Measurements from ENCODE around the gene KANSL1. TPM values are rescaled to one million over a fixed set of nuclear protein-coding genes. Genes with fewer than 3 reads are reported as not detected.

KANSL1 gene
- total and polyA plus RNA-seq, 2 of the 4 experiments (the other 2 are of a cell fraction), result 19.1 to 49.6 TPM

DNA sequence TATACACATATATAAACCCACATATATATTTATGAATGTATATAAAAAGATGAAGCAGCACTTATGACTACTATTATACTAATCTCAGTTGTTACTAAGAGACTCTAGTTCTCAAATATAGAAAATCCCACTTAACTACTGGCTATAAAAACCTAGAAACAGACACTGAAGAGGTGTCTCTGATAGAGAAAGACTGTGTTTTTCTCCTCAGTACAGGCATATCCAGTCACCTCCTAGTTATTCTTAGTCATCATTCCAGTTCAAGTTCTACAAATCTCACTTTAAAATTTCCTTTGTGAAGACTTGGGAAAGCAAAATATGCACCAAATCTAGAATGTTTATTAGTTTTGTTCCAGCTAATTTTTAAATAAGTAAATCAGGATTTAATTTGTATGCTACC is 100.2 kb downstream of the KANSL1 start:
- TF ChIP-seq FOS (IDR thresholded peaks at IDR 0.05; ENCODE audit: low read depth, low read length), result peak; percentile 27; the same call in 1 of the 2 replicates
- TF ChIP-seq, protein P1, sequence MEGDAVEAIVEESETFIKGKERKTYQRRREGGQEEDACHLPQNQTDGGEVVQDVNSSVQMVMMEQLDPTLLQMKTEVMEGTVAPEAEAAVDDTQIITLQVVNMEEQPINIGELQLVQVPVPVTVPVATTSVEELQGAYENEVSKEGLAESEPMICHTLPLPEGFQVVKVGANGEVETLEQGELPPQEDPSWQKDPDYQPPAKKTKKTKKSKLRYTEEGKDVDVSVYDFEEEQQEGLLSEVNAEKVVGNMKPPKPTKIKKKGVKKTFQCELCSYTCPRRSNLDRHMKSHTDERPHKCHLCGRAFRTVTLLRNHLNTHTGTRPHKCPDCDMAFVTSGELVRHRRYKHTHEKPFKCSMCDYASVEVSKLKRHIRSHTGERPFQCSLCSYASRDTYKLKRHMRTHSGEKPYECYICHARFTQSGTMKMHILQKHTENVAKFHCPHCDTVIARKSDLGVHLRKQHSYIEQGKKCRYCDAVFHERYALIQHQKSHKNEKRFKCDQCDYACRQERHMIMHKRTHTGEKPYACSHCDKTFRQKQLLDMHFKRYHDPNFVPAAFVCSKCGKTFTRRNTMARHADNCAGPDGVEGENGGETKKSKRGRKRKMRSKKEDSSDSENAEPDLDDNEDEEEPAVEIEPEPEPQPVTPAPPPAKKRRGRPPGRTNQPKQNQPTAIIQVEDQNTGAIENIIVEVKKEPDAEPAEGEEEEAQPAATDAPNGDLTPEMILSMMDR (conservative IDR thresholded peaks at IDR 0.05; ENCODE audit: low read depth, low read length), result no peak

More for the DNA sequence above, 100.2 kb downstream of the KANSL1 start:
- Histone ChIP-seq H2BK5ac (ENCODE audit: low read depth, low read length, poor library complexity, severe bottlenecking) (peak overlapping the region; percentile 41), H3K27me3 (ENCODE audit: control insufficient read depth, insufficient read depth, low read length) (no peaks in the 10 kb centered on the region), H3K4me1 (ENCODE audit: control insufficient read depth, insufficient read depth, low read length) (no peaks in the 10 kb centered on the region), H3K27ac (ENCODE audit: insufficient read depth, low read length) (no peak overlapping the region), H3K4me3 (ENCODE audit: insufficient read depth, low read depth, low read length) (no peak overlapping the region), H3K14ac (replicated peaks; ENCODE audit: low read depth, low read length) (no peak overlapping the region), H3K9ac (ENCODE audit: low read depth, low read length) (no peak overlapping the region), H2AK5ac (ENCODE audit: low read depth, low read length) (no peak overlapping the region), H2AK9ac (replicated peaks; ENCODE audit: low read depth, low read length, poor library complexity) (no peak overlapping the region), H3K23ac (ENCODE audit: low read depth, low read length) (no peak overlapping the region), H4K91ac (ENCODE audit: insufficient read depth, low read depth, low read length) (no peak overlapping the region), H3K4me2 (ENCODE audit: low read depth, low read length) (no peak overlapping the region), H3K18ac (ENCODE audit: low read depth, low read length) (no peak overlapping the region), H3K36me3 (ENCODE audit: control insufficient read depth, insufficient read depth, low read length) (peaks cover 13% of the 10 kb centered on the region), H2BK20ac (ENCODE audit: low read depth, low read length) (no peak overlapping the region), H2BK120ac (ENCODE audit: low read depth, low read length) (no peak overlapping the region), H3K9me1 (ENCODE audit: insufficient read depth, low read length) (peaks cover 6% of the 10 kb centered on the region), H3K4ac (ENCODE audit: low read depth, low read length) (no peak overlapping the region), H4K5ac (ENCODE audit: low read depth, low read length) (no peak overlapping the region), H2AFZ (replicated peaks; ENCODE audit: low read length, poor library complexity) (no peak overlapping the region), H3K9me3 (ENCODE audit: control insufficient read depth, insufficient read depth, low read length) (no peaks in the 10 kb centered on the region), H2BK15ac (ENCODE audit: low read depth, low read length) (no peak overlapping the region), H3K56ac (ENCODE audit: extremely low read depth, insufficient read depth, low read length) (no peak overlapping the region), H4K8ac (ENCODE audit: low read depth in 2 of 2, low read length in 2 of 2) (no peak overlapping the region), H4K20me1 (ENCODE audit: insufficient read depth, low read length) (peaks cover 56% of the 10 kb centered on the region), H3K79me1 (ENCODE audit: low read depth in 1 of 2, low read length in 2 of 2) (peaks cover 28 to 69% of the 10 kb centered on the region in 2 experiments; a peak in 3 of 4 replicates)
- DNase-seq (peak; percentile 50), ATAC-seq (ENCODE audit: low read depth) (peak; percentile 84)
- BruUV-seq (replicated peaks), result no TSS peak
- ChIA-PET POLR2A (ENCODE audit: unreplicated experiment) (no interaction called here), CTCF (no interaction called here)
- dilution Hi-C loops (cut with HindIII; ENCODE audit: low sequenced_read_pairs, unreplicated experiment) (no loop called here), intact Hi-C loops (cut with micrococcal nuclease) (loop anchor here (10.0 kb wide), 1 partner anchor 48 kb away; no protein-coding TSS in a partner anchor), in situ Hi-C loops (cut with MboI; ENCODE audit: low sequenced_read_pairs) (no loop called here)

Measured in IMR-90 (cell line).